Neuronal stem cell (in vitro differentiated cells): ENCODE data around the gene TNIP2.
"Not testable (repeated sequence)": the region's sequence is repeated elsewhere in the genome, so short reads cannot be mapped to it uniquely, and the experiment has no call there.

ENCODE experiments used
- DNase-seq: peaks from one replicate; pipeline ENCODE4 v3.0.0-alpha.2; 2013; ENCODE audit warnings: low spot score
- H2AFZ ChIP-seq: one replicate; pipeline ENCODE4 v1.6.1; 2013; ENCODE audit warnings: mild to moderate bottlenecking, low read length, inconsistent platforms
- H2AK5ac ChIP-seq: 2 replicates; pipeline ENCODE4 v1.6.1; 2013; ENCODE audit warnings: low read depth, mild to moderate bottlenecking, inconsistent platforms, low read length, moderate library complexity, mixed read lengths
- H2BK120ac ChIP-seq: 2 replicates; pipeline ENCODE4 v1.6.1; 2013; ENCODE audit warnings: low read depth, mild to moderate bottlenecking, inconsistent platforms, low read length, moderate library complexity, mixed read lengths
- H2BK12ac ChIP-seq: one replicate; pipeline ENCODE4 v1.6.1; 2013; ENCODE audit warnings: low read length, inconsistent platforms
- H2BK15ac ChIP-seq: 2 replicates; pipeline ENCODE4 v1.6.1; 2013; ENCODE audit warnings: mild to moderate bottlenecking, low read length, inconsistent platforms, mixed read lengths
- H2BK5ac ChIP-seq: one replicate; pipeline ENCODE4 v1.6.1; 2013; ENCODE audit warnings: inconsistent platforms, mild to moderate bottlenecking, low read length, moderate library complexity
- H3K14ac ChIP-seq: one replicate; pipeline ENCODE4 v1.6.1; 2013; ENCODE audit warnings: low read length, inconsistent platforms
- H3K18ac ChIP-seq: 2 replicates; pipeline ENCODE4 v1.6.1; 2013; ENCODE audit warnings: low read length, inconsistent platforms
- H3K23ac ChIP-seq: 2 replicates; pipeline ENCODE4 v1.6.1; 2013; ENCODE audit warnings: low read depth, mild to moderate bottlenecking, mixed read lengths, low read length, inconsistent platforms; ENCODE audit not compliant: poor library complexity
- H3K27ac ChIP-seq: replicated peaks from 3 replicates; pipeline ENCODE4 v1.5.1; 2013; ENCODE audit warnings: low read length, inconsistent platforms
- H3K27me3 ChIP-seq, 3 experiments: 2 replicates each; pipeline ENCODE4 v1.6.1; 2013; ENCODE audit warnings: low read length in 3 of 3, mild to moderate bottlenecking in 2 of 3, inconsistent platforms in 1 of 3, low read depth in 1 of 3, mixed read lengths in 1 of 3, moderate library complexity in 1 of 3; ENCODE audit not compliant: control insufficient read depth in 3 of 3, insufficient read depth in 3 of 3
- H3K36me3 ChIP-seq, 2 donors: replicated peaks in 1 of 2; 2 replicates each; pipeline ENCODE4 v1.6.1; 2013; ENCODE audit warnings: low read length in 2 of 2; ENCODE audit not compliant: control insufficient read depth in 2 of 2, insufficient read depth in 2 of 2
- H3K4ac ChIP-seq: 2 replicates; pipeline ENCODE4 v1.6.1; 2013; ENCODE audit warnings: inconsistent platforms, mild to moderate bottlenecking, low read length, moderate library complexity
- H3K4me1 ChIP-seq, 2 donors: 1 replicate in 1 of 2; 2 replicates in 1 of 2; pipeline ENCODE4 v1.6.1; 2013; ENCODE audit warnings: low read length in 2 of 2, low read depth in 1 of 2; ENCODE audit not compliant: control insufficient read depth in 2 of 2, insufficient read depth in 1 of 2
- H3K4me2 ChIP-seq: one replicate; pipeline ENCODE4 v1.6.1; 2013; ENCODE audit warnings: mild to moderate bottlenecking, low read length, inconsistent platforms; ENCODE audit not compliant: insufficient read depth, poor library complexity, severe bottlenecking
- H3K4me3 ChIP-seq, 2 donors: 2 replicates each; pipeline ENCODE4 v1.5.1; 2013; ENCODE audit warnings: low read length in 2 of 2, mild to moderate bottlenecking in 2 of 2, inconsistent platforms in 1 of 2, moderate library complexity in 1 of 2
- H3K79me1 ChIP-seq: one replicate; pipeline ENCODE4 v1.6.1; 2013; ENCODE audit warnings: low read depth, mild to moderate bottlenecking, inconsistent platforms, low read length, moderate library complexity
- H3K9ac ChIP-seq: one replicate; pipeline ENCODE4 v1.6.1; 2013; ENCODE audit warnings: mild to moderate bottlenecking, low read depth, low read length, inconsistent platforms; ENCODE audit not compliant: poor library complexity
- H3K9me3 ChIP-seq, 2 donors: replicated peaks in 1 of 2; 2 replicates each; pipeline versions ENCODE3 to v1.6.1; 2013; ENCODE audit warnings: low read length in 2 of 2, mild to moderate bottlenecking in 2 of 2, inconsistent platforms in 1 of 2, low read depth in 1 of 2, mixed read lengths in 1 of 2, moderate library complexity in 1 of 2; ENCODE audit not compliant: control insufficient read depth in 2 of 2, insufficient read depth in 1 of 2
- H4K8ac ChIP-seq: one replicate; pipeline ENCODE4 v1.6.1; 2013; ENCODE audit warnings: low read depth, mild to moderate bottlenecking, inconsistent platforms, low read length, moderate library complexity
- H4K91ac ChIP-seq: one replicate; pipeline ENCODE4 v1.6.1; 2013; ENCODE audit warnings: low read length, low read depth, mild to moderate bottlenecking, inconsistent platforms; ENCODE audit not compliant: poor library complexity
- WGBS, 2 donors: extraction: QIAGEN DNeasy Blood & Tissue Kit; methylation state at CpG; one replicate each; pipeline ENCODE4 v1.1.7; 2013; ENCODE audit warnings: missing lambda C conversion rate in 2 of 2, mixed read lengths in 1 of 2; ENCODE audit not compliant: insufficient read length in 2 of 2, insufficient replicate concordance in 1 of 2; ENCODE audit errors: extremely low coverage in 2 of 2; 5-methylcytosine and 5-hydroxymethylcytosine counted together

TNIP2 gene

GRCh38 chr4:2728221-2728620 is 27.9 kb downstream of the TNIP2 start:
- H2AK5ac ChIP-seq: no peak overlapping the region
- H3K36me3 ChIP-seq: peaks cover 24 to 81% of the 10 kb centered on the region in 2 donors
- H3K4me3 ChIP-seq: no peak overlapping the region
- no peak overlapping the region for H3K4me2 ChIP-seq
- H3K4ac ChIP-seq: no peak overlapping the region
- H3K9ac ChIP-seq: no peak overlapping the region
- no peak overlapping the region for H2AFZ ChIP-seq
- H2BK12ac ChIP-seq: no peak overlapping the region
- no peak overlapping the region for H4K8ac ChIP-seq
- peaks cover 3% of the 10 kb centered on the region for H3K79me1 ChIP-seq
- DNase-seq: no peak
- no peak overlapping the region for H2BK120ac ChIP-seq
- no CpG with 5 or more reads among the region's 3 CpGs for WGBS, 2 donors
- no peak overlapping the region for H3K14ac ChIP-seq
- H3K18ac ChIP-seq: no peak overlapping the region
- H2BK5ac ChIP-seq: no peak overlapping the region
- no peak overlapping the region for H2BK15ac ChIP-seq
- H3K9me3 ChIP-seq: peaks cover 0 to 2% of the 10 kb centered on the region in 2 donors
- H3K27ac ChIP-seq: no peak overlapping the region
- no peak overlapping the region for H3K23ac ChIP-seq
- H4K91ac ChIP-seq: no peak overlapping the region
- H3K27me3 ChIP-seq: no peaks in the 10 kb centered on the region
- no peaks in the 10 kb centered on the region for H3K4me1 ChIP-seq

GRCh38 chr4:2726881-2727280 is 29.3 kb downstream of the TNIP2 start:
- H4K8ac ChIP-seq, H2BK5ac ChIP-seq, H3K23ac ChIP-seq, H2BK15ac ChIP-seq, H3K4me1 ChIP-seq, H4K91ac ChIP-seq, H3K14ac ChIP-seq, H2BK12ac ChIP-seq, H3K4me2 ChIP-seq, H3K79me1 ChIP-seq, H3K9ac ChIP-seq, H2AK5ac ChIP-seq, H3K27ac ChIP-seq, H3K18ac ChIP-seq, H3K4me3 ChIP-seq, DNase-seq, H3K27me3 ChIP-seq, H2BK120ac ChIP-seq, H2AFZ ChIP-seq, H3K4ac ChIP-seq, H3K9me3 ChIP-seq: not testable (repeated sequence)
- no CpG with 5 or more reads among the region's 17 CpGs for WGBS, 2 donors
- peaks cover 16 to 77% of the 10 kb centered on the region in 2 donors for H3K36me3 ChIP-seq

- peaks cover 17 to 75% of the 10 kb centered on the region in 2 donors for H3K36me3 ChIP-seq
- no peak overlapping the region for H3K9ac ChIP-seq
- no peak overlapping the region for H2BK5ac ChIP-seq
- H3K9me3 ChIP-seq: peaks cover 0 to 4% of the 10 kb centered on the region in 2 donors
- H3K14ac ChIP-seq: no peak overlapping the region
- H2AK5ac ChIP-seq: no peak overlapping the region
- H3K23ac ChIP-seq: no peak overlapping the region
- H4K8ac ChIP-seq: no peak overlapping the region
- WGBS, 2 donors: no CpG with 5 or more reads among the region's 4 CpGs
- no peak overlapping the region for H3K4me2 ChIP-seq
- H3K18ac ChIP-seq: no peak overlapping the region
- no peak overlapping the region for H3K4ac ChIP-seq
- H3K79me1 ChIP-seq: peaks cover 3% of the 10 kb centered on the region
- no peak overlapping the region for H2BK15ac ChIP-seq
- DNase-seq: no peak
- no peak overlapping the region for H2BK120ac ChIP-seq
- no peak overlapping the region for H2BK12ac ChIP-seq
- no peaks in the 10 kb centered on the region for H3K27me3 ChIP-seq
- no peak overlapping the region for H4K91ac ChIP-seq
- no peaks in the 10 kb centered on the region for H3K4me1 ChIP-seq
- no peak overlapping the region for H3K27ac ChIP-seq
- no peak overlapping the region for H2AFZ ChIP-seq
- H3K4me3 ChIP-seq: no peak overlapping the region
Measured at GRCh38 chr4:2725380-2725779, 30.8 kb downstream of the TNIP2 start.

- H3K27me3 ChIP-seq: no peaks in the 10 kb centered on the region
- no peaks in the 10 kb centered on the region for H3K79me1 ChIP-seq
- no peak overlapping the region for H3K27ac ChIP-seq
- H3K36me3 ChIP-seq: peaks cover 8 to 74% of the 10 kb centered on the region in 2 donors
- H3K4me1 ChIP-seq: no peaks in the 10 kb centered on the region
- H3K4ac ChIP-seq: no peak overlapping the region
- no peak overlapping the region for H3K23ac ChIP-seq
- H2BK12ac ChIP-seq: no peak overlapping the region
- H4K91ac ChIP-seq: no peak overlapping the region
- no peak overlapping the region for H3K4me3 ChIP-seq
- H3K4me2 ChIP-seq: no peak overlapping the region
- no peak overlapping the region for H2AFZ ChIP-seq
- no peak overlapping the region for H2BK5ac ChIP-seq
- no peak overlapping the region for H3K18ac ChIP-seq
- no peak for DNase-seq
- no peak overlapping the region for H2BK15ac ChIP-seq
- no peak overlapping the region for H2AK5ac ChIP-seq
- H2BK120ac ChIP-seq: no peak overlapping the region
- H4K8ac ChIP-seq: no peak overlapping the region
- H3K9ac ChIP-seq: no peak overlapping the region
- H3K9me3 ChIP-seq: peaks cover 0 to 2% of the 10 kb centered on the region in 2 donors
- no CpG with 5 or more reads among the region's 3 CpGs for WGBS, 2 donors
- H3K14ac ChIP-seq: no peak overlapping the region
Measured at GRCh38 chr4:2723751-2724150, 32.4 kb downstream of the TNIP2 start.
